Measurements from ENCODE around the gene HS2ST1.
A peak's percentile ranks its signal among the peaks of the same experiment; 100 is the strongest.
"Not testable (repeated sequence)": the region's sequence is repeated elsewhere in the genome, so short reads cannot be mapped to it uniquely, and the experiment has no call there.

Gene HS2ST1

DNA sequence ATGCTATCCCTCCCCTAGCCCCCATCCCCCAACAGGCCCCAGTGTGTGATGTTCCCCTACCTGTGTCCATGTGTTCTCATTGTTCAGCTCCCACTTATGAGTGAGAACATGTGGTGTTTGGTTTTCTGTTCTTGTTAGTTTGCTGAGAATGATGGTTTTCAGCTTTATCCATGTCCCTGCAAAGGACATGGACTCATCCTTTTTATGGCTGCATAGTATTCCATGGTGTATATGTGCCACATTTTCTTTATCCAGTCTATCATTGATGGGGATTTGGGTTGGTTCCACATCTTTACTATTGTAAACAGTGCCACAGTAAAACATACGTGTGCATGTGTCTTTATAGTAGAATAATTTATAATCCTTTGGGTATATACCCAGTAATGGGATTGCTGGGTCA is 152.3 kb downstream of the HS2ST1 start:
- H3K27me3 ChIP-seq (ENCODE audit: insufficient read depth, low read length); H3K4me3 ChIP-seq (ENCODE audit: low read length); H3K9ac ChIP-seq (ENCODE audit: low read depth, low read length); H3K4me1 ChIP-seq (ENCODE audit: insufficient read depth, low read length); H3K36me3 ChIP-seq (ENCODE audit: insufficient read depth, low read length); H3K27ac ChIP-seq (ENCODE audit: low read depth, low read length): not testable (repeated sequence)
- WGBS, result no CpG with 5 or more reads among the region's 1 CpG
- H3K9me3 ChIP-seq (ENCODE audit: insufficient read depth, low read depth, low read length), result peaks cover 10% of the 10 kb centered on the region; the same call in 1 of the 2 replicates

DNA sequence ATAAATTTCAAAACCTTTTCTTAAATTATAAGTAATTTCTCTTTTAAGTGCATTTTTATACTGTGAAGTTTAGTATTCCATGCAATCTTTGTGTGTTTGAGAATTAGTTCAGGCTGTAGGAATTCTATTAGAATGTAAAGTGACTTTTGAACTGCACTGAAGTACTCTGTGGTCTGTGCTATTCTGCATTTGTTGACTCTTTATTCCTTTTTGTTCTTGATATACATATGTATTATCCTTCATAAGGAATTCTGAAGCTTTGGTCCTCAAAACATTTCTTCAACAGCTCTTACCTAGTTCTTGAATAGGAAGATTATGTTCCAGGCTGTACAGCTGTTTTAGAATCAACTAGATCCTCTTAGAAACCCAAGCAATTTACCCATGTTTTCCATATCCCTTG is 158.0 kb downstream of the HS2ST1 start:
- Histone ChIP-seq H3K9me3 (ENCODE audit: insufficient read depth, low read depth, low read length) (no peaks in the 10 kb centered on the region), H3K4me1 (ENCODE audit: insufficient read depth, low read length) (peaks cover 13% of the 10 kb centered on the region), H3K36me3 (ENCODE audit: insufficient read depth, low read length) (0 out of 2 replicates have a peak, but pooled peaks cover 2% of the 10 kb centered on the region), H3K27me3 (ENCODE audit: insufficient read depth, low read length) (no peaks in the 10 kb centered on the region), H3K9ac (ENCODE audit: low read depth, low read length) (no peak overlapping the region), H3K4me3 (ENCODE audit: low read length) (no peak overlapping the region), H3K27ac (ENCODE audit: low read depth, low read length) (0 out of 2 replicates have a peak overlapping the region, but pooled peaks have one; percentile 10)

DNA sequence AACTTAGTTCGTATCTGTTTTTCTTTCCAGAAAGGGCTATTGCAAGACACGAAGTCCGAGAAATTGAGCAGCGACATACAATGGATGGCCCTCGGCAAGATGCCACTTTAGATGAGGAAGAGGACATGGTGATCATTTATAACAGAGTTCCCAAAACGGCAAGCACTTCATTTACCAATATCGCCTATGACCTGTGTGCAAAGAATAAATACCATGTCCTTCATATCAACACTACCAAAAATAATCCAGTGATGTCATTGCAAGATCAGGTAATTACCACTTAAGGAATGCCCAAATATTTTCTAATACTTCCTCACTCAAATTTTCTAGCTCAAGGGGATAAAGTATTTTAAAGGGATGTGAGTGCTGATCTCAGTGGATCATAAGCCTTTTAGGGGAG is 158.5 kb downstream of the HS2ST1 start:
- Histone ChIP-seq H3K27me3 (ENCODE audit: insufficient read depth, low read length) (no peaks in the 10 kb centered on the region), H3K4me3 (ENCODE audit: low read length) (no peak overlapping the region), H3K27ac (ENCODE audit: low read depth, low read length) (0 out of 2 replicates have a peak overlapping the region, but pooled peaks have one; percentile 10), H3K9ac (ENCODE audit: low read depth, low read length) (no peak overlapping the region), H3K9me3 (ENCODE audit: insufficient read depth, low read depth, low read length) (no peaks in the 10 kb centered on the region), H3K36me3 (ENCODE audit: insufficient read depth, low read length) (0 out of 2 replicates have a peak, but pooled peaks cover 2% of the 10 kb centered on the region), H3K4me1 (ENCODE audit: insufficient read depth, low read length) (peaks cover 13% of the 10 kb centered on the region)
- 94% methylated on average over 7 of the region's 7 CpGs for WGBS

DNA sequence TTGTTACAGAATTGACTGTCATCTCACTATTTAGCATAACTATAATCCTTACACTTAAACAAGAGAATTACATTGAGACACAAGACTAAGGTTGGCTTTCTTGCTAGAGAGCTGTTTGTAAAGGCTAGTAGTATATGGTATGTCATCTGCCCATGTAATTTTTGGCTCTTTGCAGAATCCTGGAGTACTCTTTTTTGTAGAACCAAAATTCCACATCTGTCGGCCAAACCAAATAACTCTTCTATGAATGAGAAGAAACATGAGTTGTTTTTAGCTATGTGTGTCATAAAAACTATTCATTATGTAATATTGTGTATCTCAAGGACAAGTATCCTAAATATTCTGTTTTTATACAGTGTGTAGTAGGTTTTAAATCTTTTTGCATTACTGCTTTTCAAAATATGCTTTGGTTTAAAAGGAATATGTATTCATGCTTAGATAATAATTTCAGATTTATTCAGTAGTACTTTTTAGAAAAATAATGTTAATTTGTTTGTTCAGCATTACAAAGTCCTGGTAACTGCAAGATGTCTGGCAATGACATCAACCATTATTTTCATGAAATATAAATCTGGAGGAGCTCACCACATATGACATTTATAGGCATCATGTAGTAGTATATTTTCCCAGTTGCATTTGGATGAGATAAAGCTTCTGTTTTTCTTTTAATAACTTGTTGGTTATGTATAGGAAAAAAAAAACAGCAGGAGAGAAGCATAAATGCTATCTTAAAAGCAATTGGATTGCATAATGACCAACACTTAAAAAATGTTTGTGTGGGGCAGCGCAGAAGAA is 159.8 kb downstream of the HS2ST1 start:
- WGBS, result 75% methylated on average over 1 of the region's 2 CpGs
- Histone ChIP-seq H3K4me3 (ENCODE audit: low read length) (no peak overlapping the region), H3K9ac (ENCODE audit: low read depth, low read length) (no peak overlapping the region)

DNA sequence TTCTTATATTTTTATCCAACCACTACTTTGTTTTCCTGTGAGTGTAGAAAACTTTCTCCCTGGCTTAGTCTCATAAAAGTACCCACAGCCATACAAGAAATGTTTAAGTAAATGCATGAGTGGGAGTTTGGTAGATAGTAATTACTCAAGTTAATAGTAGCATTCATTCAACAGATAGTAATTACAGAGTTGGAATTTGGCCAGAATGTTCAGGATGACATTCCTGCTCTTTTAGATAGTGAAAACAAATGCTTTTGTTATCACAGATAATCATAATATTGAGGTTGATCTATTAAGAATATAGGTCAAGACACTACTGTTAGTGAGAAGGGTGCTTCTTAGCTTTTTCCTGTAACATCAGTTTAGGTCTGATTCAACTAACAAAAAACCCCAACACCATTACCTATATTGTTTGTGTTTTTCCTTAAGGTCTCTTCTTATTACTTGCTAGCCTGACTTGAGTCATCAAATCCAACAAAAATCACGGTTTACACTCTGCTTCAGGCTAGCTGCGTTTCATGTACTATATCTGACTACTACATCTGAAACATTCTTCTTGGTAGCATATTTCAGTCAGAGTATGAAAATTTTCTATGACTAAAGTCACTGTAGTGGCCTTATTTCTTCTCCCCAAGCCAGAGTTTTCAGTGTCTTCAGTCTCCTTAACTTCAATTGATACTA is 163.7 kb downstream of the HS2ST1 start:
- WGBS, result 94% methylated on average over 2 of the region's 2 CpGs

More for the DNA sequence above, 159.8 kb downstream of the HS2ST1 start:
- no peaks in the 10 kb centered on the region for H3K27me3 ChIP-seq (ENCODE audit: insufficient read depth, low read length)
- no peaks in the 10 kb centered on the region for H3K9me3 ChIP-seq (ENCODE audit: insufficient read depth, low read depth, low read length)
- no peak overlapping the region for H3K27ac ChIP-seq (ENCODE audit: low read depth, low read length)
- H3K36me3 ChIP-seq (ENCODE audit: insufficient read depth, low read length), result 0 out of 2 replicates have a peak, but pooled peaks cover 2% of the 10 kb centered on the region
- H3K4me1 ChIP-seq (ENCODE audit: insufficient read depth, low read length), result peaks cover 13% of the 10 kb centered on the region

DNA sequence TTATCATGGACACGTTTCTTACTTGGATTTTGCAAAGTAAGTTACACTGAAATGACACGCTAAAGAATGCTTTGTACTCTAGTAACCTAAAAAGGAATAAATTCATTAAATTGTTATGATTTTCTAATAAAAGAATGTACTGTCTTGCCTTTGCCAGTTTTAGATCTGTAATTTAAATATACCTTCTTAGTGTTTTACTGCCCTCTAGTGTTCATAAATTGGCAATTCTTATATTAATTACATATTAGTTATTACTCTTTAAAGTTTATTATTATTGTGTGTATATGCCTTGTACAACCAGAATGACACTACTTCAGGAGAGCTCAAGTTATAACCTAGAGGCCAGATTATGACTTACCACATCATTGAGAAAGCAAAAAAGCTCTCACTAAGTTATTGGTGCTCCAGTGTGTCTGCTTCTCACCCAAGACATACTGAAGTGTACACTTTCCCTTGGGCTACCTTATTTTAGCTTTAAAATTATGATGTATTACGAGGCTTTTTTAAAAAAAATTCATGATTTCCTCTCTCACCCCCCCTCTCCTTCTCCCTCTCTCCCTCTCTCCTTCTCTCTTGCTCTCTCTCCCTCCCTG is 169.9 kb downstream of the HS2ST1 start:
- Histone ChIP-seq H3K27me3 (ENCODE audit: insufficient read depth, low read length) (no peaks in the 10 kb centered on the region), H3K36me3 (ENCODE audit: insufficient read depth, low read length) (no peaks in the 10 kb centered on the region), H3K4me1 (ENCODE audit: insufficient read depth, low read length) (peaks cover 11% of the 10 kb centered on the region), H3K9ac (ENCODE audit: low read depth, low read length) (no peak overlapping the region), H3K9me3 (ENCODE audit: insufficient read depth, low read depth, low read length) (no peaks in the 10 kb centered on the region), H3K4me3 (ENCODE audit: low read length) (no peak overlapping the region), H3K27ac (ENCODE audit: low read depth, low read length) (no peak overlapping the region)
- WGBS, result 90% methylated on average over 2 of the region's 3 CpGs

More for the DNA sequence above, 163.7 kb downstream of the HS2ST1 start:
- no peak overlapping the region; the same call in 1 of the 2 replicates for H3K27ac ChIP-seq (ENCODE audit: low read depth, low read length)
- 0 out of 2 replicates have a peak, but pooled peaks cover 3% of the 10 kb centered on the region for H3K4me1 ChIP-seq (ENCODE audit: insufficient read depth, low read length)
- H3K4me3 ChIP-seq (ENCODE audit: low read length), result no peak overlapping the region
- no peak overlapping the region for H3K9ac ChIP-seq (ENCODE audit: low read depth, low read length)
- H3K36me3 ChIP-seq (ENCODE audit: insufficient read depth, low read length), result 0 out of 2 replicates have a peak, but pooled peaks cover 2% of the 10 kb centered on the region
- no peaks in the 10 kb centered on the region for H3K9me3 ChIP-seq (ENCODE audit: insufficient read depth, low read depth, low read length)
- H3K27me3 ChIP-seq (ENCODE audit: insufficient read depth, low read length), result no peaks in the 10 kb centered on the region

DNA sequence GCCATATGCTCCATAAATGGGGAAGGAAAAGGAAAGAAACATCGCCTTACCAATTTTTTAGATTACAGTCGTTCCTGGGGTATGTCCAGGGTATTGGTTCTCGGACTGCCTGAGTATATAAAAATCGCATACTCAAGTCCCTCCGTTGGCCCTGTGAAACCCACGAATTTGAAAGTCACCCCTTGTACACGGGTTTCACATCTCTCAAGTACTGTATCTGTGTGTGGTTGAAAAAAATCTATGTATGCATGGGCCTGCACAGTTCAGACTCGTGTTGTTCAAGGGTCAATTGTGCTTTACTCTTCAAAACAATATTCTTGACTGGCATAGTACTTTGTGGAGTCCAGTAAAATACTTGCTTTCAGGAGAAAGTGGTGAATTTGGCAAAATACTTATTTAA is 171.7 kb downstream of the HS2ST1 start:
- Histone ChIP-seq H3K36me3 (ENCODE audit: insufficient read depth, low read length) (no peaks in the 10 kb centered on the region), H3K9me3 (ENCODE audit: insufficient read depth, low read depth, low read length) (no peaks in the 10 kb centered on the region), H3K4me1 (ENCODE audit: insufficient read depth, low read length) (peaks cover 16% of the 10 kb centered on the region), H3K27me3 (ENCODE audit: insufficient read depth, low read length) (no peaks in the 10 kb centered on the region), H3K9ac (ENCODE audit: low read depth, low read length) (no peak overlapping the region), H3K27ac (ENCODE audit: low read depth, low read length) (no peak overlapping the region), H3K4me3 (ENCODE audit: low read length) (no peak overlapping the region)
- 97% methylated on average over 8 of the region's 8 CpGs for WGBS

DNA sequence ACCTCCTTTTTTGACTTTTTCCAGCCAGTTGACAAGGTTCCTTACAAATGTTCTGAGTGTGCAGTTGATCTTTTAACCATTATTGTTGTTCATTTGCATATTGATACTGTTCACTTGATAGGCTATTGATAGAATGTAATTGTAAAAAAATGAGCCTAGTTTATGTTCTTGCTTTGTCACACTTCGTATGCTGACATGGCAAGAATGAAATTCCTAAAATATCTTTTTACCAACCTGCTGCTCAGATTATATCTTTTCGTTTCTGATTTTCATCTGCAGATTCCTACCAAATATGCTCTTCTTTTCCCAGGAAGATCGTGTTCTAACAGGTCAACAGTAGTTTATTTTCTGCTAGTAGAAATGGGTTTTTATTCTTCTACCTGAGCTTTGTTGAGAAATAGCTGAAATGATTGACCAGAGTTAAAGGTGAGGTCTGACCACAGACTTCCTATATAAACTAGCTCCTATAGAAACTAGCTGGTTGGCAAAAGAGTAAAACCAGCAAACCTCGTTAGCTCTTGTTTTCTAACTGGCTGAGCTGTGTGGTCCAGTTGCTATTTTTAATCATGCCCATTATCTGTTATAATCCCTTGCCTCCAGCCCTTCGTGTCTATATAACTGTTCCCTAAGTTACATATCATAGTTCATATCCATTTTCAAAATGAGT is 174.8 kb downstream of the HS2ST1 start:
- H3K9me3 ChIP-seq (ENCODE audit: insufficient read depth, low read depth, low read length), result no peaks in the 10 kb centered on the region
- no peak overlapping the region for H3K4me3 ChIP-seq (ENCODE audit: low read length)
- H3K36me3 ChIP-seq (ENCODE audit: insufficient read depth, low read length), result no peaks in the 10 kb centered on the region
- no peak overlapping the region for H3K9ac ChIP-seq (ENCODE audit: low read depth, low read length)
- no peak overlapping the region for H3K27ac ChIP-seq (ENCODE audit: low read depth, low read length)
- WGBS, result 87% methylated on average over 5 of the region's 5 CpGs
- no peaks in the 10 kb centered on the region for H3K27me3 ChIP-seq (ENCODE audit: insufficient read depth, low read length)
- peaks cover 12% of the 10 kb centered on the region; the same call in 1 of the 2 replicates for H3K4me1 ChIP-seq (ENCODE audit: insufficient read depth, low read length)

DNA sequence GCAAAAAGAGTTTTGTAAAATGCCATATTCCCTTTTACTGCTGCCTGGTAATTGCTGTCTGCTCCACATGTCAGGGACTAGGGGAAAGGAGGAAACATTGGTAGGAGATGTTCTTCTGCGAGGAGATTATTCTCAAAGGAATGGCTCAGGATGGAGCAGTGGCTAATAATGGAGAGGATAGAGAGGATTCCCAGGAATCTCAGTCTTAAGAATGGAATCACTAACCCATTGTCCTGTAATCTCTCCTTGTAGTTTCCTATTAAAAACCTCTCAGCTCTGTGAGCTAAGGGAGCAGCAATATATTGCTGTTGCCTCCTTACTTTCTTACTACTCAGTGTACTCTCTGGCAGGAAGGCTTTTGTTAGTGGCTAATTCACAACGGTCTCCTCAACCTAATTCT is 175.4 kb downstream of the HS2ST1 start:
- Histone ChIP-seq H3K4me3 (ENCODE audit: low read length) (no peak overlapping the region), H3K36me3 (ENCODE audit: insufficient read depth, low read length) (no peaks in the 10 kb centered on the region), H3K4me1 (ENCODE audit: insufficient read depth, low read length) (peaks cover 12% of the 10 kb centered on the region; the same call in 1 of the 2 replicates), H3K27me3 (ENCODE audit: insufficient read depth, low read length) (no peaks in the 10 kb centered on the region), H3K27ac (ENCODE audit: low read depth, low read length) (no peak overlapping the region), H3K9me3 (ENCODE audit: insufficient read depth, low read depth, low read length) (no peaks in the 10 kb centered on the region), H3K9ac (ENCODE audit: low read depth, low read length) (no peak overlapping the region)
- 65% methylated on average over 2 of the region's 2 CpGs for WGBS

DNA sequence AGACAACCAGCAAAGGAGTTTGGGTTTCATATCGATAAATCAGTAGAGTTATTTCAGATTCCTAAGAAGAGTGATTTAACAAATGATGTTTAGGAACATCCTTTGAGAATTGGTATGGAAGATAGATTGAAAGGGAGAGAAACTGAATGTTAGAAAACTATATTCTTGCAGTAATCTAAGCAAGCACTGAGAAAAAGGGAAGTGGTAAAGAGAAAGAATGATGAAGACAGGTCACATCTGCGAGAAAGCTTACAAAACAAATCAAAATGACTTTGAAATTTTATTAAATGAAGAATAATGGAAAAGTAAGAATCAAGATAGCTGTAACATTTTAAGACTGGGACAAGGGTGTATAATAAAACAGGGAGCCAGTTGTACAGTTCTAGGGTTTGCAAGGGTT is 177.0 kb downstream of the HS2ST1 start:
- Histone ChIP-seq H3K4me3 (ENCODE audit: low read length) (no peak overlapping the region), H3K9me3 (ENCODE audit: insufficient read depth, low read depth, low read length) (no peaks in the 10 kb centered on the region), H3K27me3 (ENCODE audit: insufficient read depth, low read length) (no peaks in the 10 kb centered on the region), H3K36me3 (ENCODE audit: insufficient read depth, low read length) (no peaks in the 10 kb centered on the region), H3K9ac (ENCODE audit: low read depth, low read length) (no peak overlapping the region), H3K4me1 (ENCODE audit: insufficient read depth, low read length) (peaks cover 12% of the 10 kb centered on the region; the same call in 1 of the 2 replicates), H3K27ac (ENCODE audit: low read depth, low read length) (no peak overlapping the region)
- WGBS, result 93% methylated on average over 2 of the region's 2 CpGs

Measured in HUES64 (cell line).